Endothelial cell of umbilical vein (primary cell): ENCODE results near the gene HIC1. TPM values are rescaled to one million over a fixed set of nuclear protein-coding genes. Genes with fewer than 3 reads are reported as not detected.

ENCODE experiments used
- BruUV-seq: library from RNA; stranded (reverse); fragments of 400-500 nt; replicated peaks from 2 replicates; lab custom pipeline; 2021; lab: Mats Ljungman, UMichigan
- CTCF ChIA-PET: fragments of 300-600, 350-600 bp; sonication (Branson Sonifier 250); formaldehyde crosslinking; loops from one replicate; lab custom pipeline; 2021; ENCODE audit warnings: antibody characterized with exemption, inconsistent platforms; lab: Charles Lee
- POLR2A ChIA-PET: fragments of 300-600, 350-600 bp; sonication (Branson Sonifier 250); formaldehyde crosslinking; loops from one replicate; lab custom pipeline; 2021; ENCODE audit warnings: antibody characterized with exemption, inconsistent platforms; lab: Charles Lee
- DNase-seq: peaks from one replicate; pipeline ENCODE4 v3.0.0-alpha.2; 2011; ENCODE audit warnings: low read depth, low spot score
- FAIRE-seq: peaks from 2 replicates; lab custom pipeline; 2011; peaks lifted over from hg19 to GRCh38; lab: Jason Lieb, UNC
- H2AFZ ChIP-seq: 2 replicates; pipeline ENCODE4 v1.6.0; 2012; ENCODE audit warnings: low read depth, low read length, control low read depth, inconsistent platforms
- H3K27ac ChIP-seq: 2 replicates; pipeline ENCODE4 v1.5.1; 2011; ENCODE audit warnings: low read depth, mild to moderate bottlenecking, control low read depth, low read length, moderate library complexity; ENCODE audit not compliant: insufficient read depth
- H3K27me3 ChIP-seq, 2 experiments: 2 replicates each; pipeline versions ENCODE4 v1.6.0 to v1.6.1; 2011; ENCODE audit warnings: low read length in 2 of 2, mixed read lengths in 1 of 2; ENCODE audit not compliant: control insufficient read depth in 2 of 2, insufficient read depth in 2 of 2
- H3K36me3 ChIP-seq, 2 experiments: 2 replicates in 1 of 2; 3 replicates in 1 of 2; pipeline ENCODE4 v1.5.1; 2011; ENCODE audit warnings: low read length in 2 of 2, mild to moderate bottlenecking in 1 of 2, moderate library complexity in 1 of 2; ENCODE audit not compliant: control insufficient read depth in 2 of 2, insufficient read depth in 2 of 2; ENCODE audit errors: extremely low read depth in 1 of 2
- H3K4me1 ChIP-seq: 3 replicates; pipeline ENCODE4 v1.5.1; 2011; ENCODE audit warnings: mild to moderate bottlenecking, low read length; ENCODE audit not compliant: control insufficient read depth, insufficient read depth; ENCODE audit errors: extremely low read depth
- H3K4me2 ChIP-seq: 2 replicates; pipeline ENCODE4 v1.6.1; 2011; ENCODE audit warnings: low read length, control low read depth, mixed read lengths; ENCODE audit not compliant: insufficient read depth
- H3K4me3 ChIP-seq, 3 experiments: fragments of 200-600 bp in 1 of 3; sonication (generic), shearing (Covaris generic) in 1 of 3; replicated peaks in 1 of 3; 2 replicates each; pipeline ENCODE4 v1.5.1; 2011 to 2016; ENCODE audit warnings: control low read depth in 3 of 3, low read length in 3 of 3, mild to moderate bottlenecking in 2 of 3, inconsistent platforms in 1 of 3, low read depth in 1 of 3, moderate library complexity in 1 of 3; ENCODE audit not compliant: insufficient read depth in 1 of 3
- H3K79me2 ChIP-seq: 2 replicates; pipeline ENCODE4 v1.6.0; 2012; ENCODE audit warnings: low read length, inconsistent platforms; ENCODE audit not compliant: control insufficient read depth, insufficient read depth
- H3K9ac ChIP-seq: replicated peaks from 2 replicates; pipeline ENCODE3; 2011; ENCODE audit warnings: low read length, control low read depth; ENCODE audit not compliant: insufficient read depth; ENCODE audit errors: extremely low read depth
- H3K9me1 ChIP-seq: replicated peaks from 3 replicates; pipeline ENCODE4 v1.6.0; 2011; ENCODE audit warnings: mild to moderate bottlenecking, low read length; ENCODE audit not compliant: control insufficient read depth, insufficient read depth; ENCODE audit errors: extremely low read depth
- H3K9me3 ChIP-seq: replicated peaks from 2 replicates; pipeline ENCODE4 v1.5.1; 2012; ENCODE audit warnings: low read length, inconsistent platforms; ENCODE audit not compliant: control insufficient read depth, insufficient read depth
- H4K20me1 ChIP-seq: replicated peaks from 2 replicates; pipeline ENCODE3; 2011; ENCODE audit warnings: mild to moderate bottlenecking, low read length; ENCODE audit not compliant: control insufficient read depth, insufficient read depth; ENCODE audit errors: extremely low read depth
- CTCF ChIP-seq, 2 donors: IDR thresholded peaks; 1 replicate in 1 of 2; 2 replicates in 1 of 2; pipeline ENCODE4 v1.5.1; 2011; ENCODE audit warnings: low read length in 2 of 2, mild to moderate bottlenecking in 2 of 2, moderate library complexity in 2 of 2, control low read depth in 1 of 2, inconsistent platforms in 1 of 2, low read depth in 1 of 2; ENCODE audit not compliant: insufficient read depth in 1 of 2; ENCODE audit errors: extremely low read depth in 1 of 2
- EZH2 ChIP-seq: IDR thresholded peaks from 2 replicates; pipeline ENCODE4 v1.6.1; 2012; ENCODE audit warnings: borderline replicate concordance, low read depth, mild to moderate bottlenecking, moderate library complexity, low read length, inconsistent platforms; ENCODE audit not compliant: severe bottlenecking
- FOS ChIP-seq: IDR thresholded peaks from 2 replicates; pipeline ENCODE4 v1.6.1; 2011; ENCODE audit warnings: mild to moderate bottlenecking, low read length, moderate library complexity, borderline replicate concordance; ENCODE audit not compliant: insufficient read depth
- GATA2 ChIP-seq: IDR thresholded peaks from 2 replicates; pipeline ENCODE4 v1.7.0; 2011; ENCODE audit warnings: low read depth, mild to moderate bottlenecking, moderate library complexity, mixed read lengths, low read length; ENCODE audit not compliant: insufficient read length, insufficient read depth
- JUN ChIP-seq: IDR thresholded peaks from 2 replicates; pipeline ENCODE4 v1.6.1; 2011; ENCODE audit warnings: borderline replicate concordance, low read depth; ENCODE audit not compliant: insufficient read length, insufficient read depth
- MAX ChIP-seq: IDR thresholded peaks from 2 replicates; pipeline ENCODE4 v1.6.1; 2011; ENCODE audit not compliant: insufficient read depth, insufficient read length
- MYC ChIP-seq: IDR thresholded peaks from one replicate; pipeline ENCODE4 v1.6.1; 2011; ENCODE audit warnings: mild to moderate bottlenecking, low read depth, low read length
- POLR2A ChIP-seq: IDR thresholded peaks from 2 replicates; pipeline ENCODE4 v1.6.1; 2012; ENCODE audit warnings: low read depth, mild to moderate bottlenecking, control low read depth, low read length
- POLR2AphosphoS5 ChIP-seq: IDR thresholded peaks from 2 replicates; pipeline ENCODE4 v1.6.1; 2012; ENCODE audit warnings: low read depth, mild to moderate bottlenecking, control low read depth, low read length, moderate library complexity; ENCODE audit not compliant: insufficient read depth
- dilution Hi-C: fragments of 300-500 bp; cut with MboI; formaldehyde crosslinking; loops from one replicate; pipeline ENCODE4 v1.15.0; 2019; ENCODE audit warnings: low sequenced_read_pairs; ENCODE audit not compliant: extremely low pct_ligation_motif_present
- intact Hi-C: fragments of 100-400 bp; cut with micrococcal nuclease; formaldehyde crosslinking; loops from one replicate; pipeline ENCODE4 v1.10.0; 2022
- polyA plus RNA-seq, 4 experiments: library from polyadenylated mRNA; depleted of rRNA in 3 of 4; stranded (reverse) in 3 of 4; unstranded in 1 of 4; fragments of >200 nt; gene quantifications; 2 replicates each; pipeline versions ENCODE4 v1.2.1 to v1.2.3, GENCODE V29; 2011 to 2012; ENCODE audit warnings: missing spikeins in 1 of 4
- total RNA-seq: library from RNA; stranded (reverse); gene quantifications from 2 replicates; pipeline ENCODE4 v1.2.3, GENCODE V29; 2021

Gene HIC1
- total and polyA plus RNA-seq, 2 donors (not counting 3 experiments of a cell fraction or from before 2014, with no cell fraction given) = 18.2 to 35.5 TPM

GRCh38 chr17:2034806-2035540, 19.9 kb upstream of the HIC1 start:
- TF ChIP-seq FOS (no peak), EZH2 (no peak)
- Histone ChIP-seq H3K4me3 (no peak overlapping the region), H3K9me3 (no peaks in the 10 kb centered on the region), H3K4me1 (peaks cover 4% of the 10 kb centered on the region), H3K4me2 (no peak overlapping the region), H2AFZ (no peak overlapping the region), H3K27me3 (no peaks in the 10 kb centered on the region), H3K27ac (no peak overlapping the region), H3K79me2 (peaks cover 4% of the 10 kb centered on the region), H3K9me1 (no peaks in the 10 kb centered on the region), H3K36me3 (peaks cover 3 to 24% of the 10 kb centered on the region in 2 experiments), H4K20me1 (no peaks in the 10 kb centered on the region), H3K9ac (no peak overlapping the region)
- CTCF ChIA-PET = interaction anchor here (1.5 kb wide), 1 partner anchor 126 kb away, joined by 4 read pairs; no protein-coding TSS in a partner anchor
- FAIRE-seq (no peak), DNase-seq (no peak)
- BruUV-seq = no TSS peak
- intact Hi-C loops = loop anchor here (5.0 kb wide), 1 partner anchor 318 kb away; no protein-coding TSS in a partner anchor
- dilution Hi-C loops = no loop called here
- POLR2A ChIA-PET = no interaction called here

- Histone ChIP-seq H4K20me1 (no peaks in the 10 kb centered on the region), H3K9me1 (no peaks in the 10 kb centered on the region), H3K27me3 (no peaks in the 10 kb centered on the region), H3K4me2 (no peak overlapping the region), H3K36me3 (peaks cover 3 to 24% of the 10 kb centered on the region in 2 experiments), H3K9me3 (no peaks in the 10 kb centered on the region), H3K79me2 (peaks cover 4% of the 10 kb centered on the region), H3K27ac (no peak overlapping the region), H3K4me3 (no peak overlapping the region), H3K4me1 (peaks cover 3% of the 10 kb centered on the region), H3K9ac (no peak overlapping the region), H2AFZ (no peak overlapping the region)
- TF ChIP-seq MYC (no peak), POLR2A (no peak), JUN (no peak), GATA2 (no peak), EZH2 (no peak), POLR2AphosphoS5 (no peak), MAX (no peak), FOS (no peak), CTCF (IDR thresholded peaks at IDR 0.05; ENCODE audit: extremely low read depth in 1 of 2, insufficient read depth in 1 of 2, low read depth in 1 of 2, low read length in 2 of 2) (no peak)
- dilution Hi-C loops = no loop called here
- CTCF ChIA-PET = no interaction called here
- DNase-seq (no peak), FAIRE-seq (no peak)
- no TSS peak for BruUV-seq
- intact Hi-C loops = no loop called here
- POLR2A ChIA-PET = no interaction called here
These were observed 19.1 kb upstream of the HIC1 start for GRCh38 chr17:2035541-2036488.
